HAP-1 (cell line): Measurements from ENCODE around the gene INTS6L.
"Not testable (repeated sequence)": the region's sequence is repeated elsewhere in the genome, so short reads cannot be mapped to it uniquely, and the experiment has no call there.

ENCODE experiments used
- DNase-seq, 2 experiments: peaks; one replicate each; pipeline ENCODE4 v3.0.0-alpha.2; 2016 to 2020; ENCODE audit warnings: low spot score in 2 of 2
- H3K27me3 ChIP-seq: fragments of 250-450 bp; sonication (Bioruptor Pico); 2 replicates; pipeline ENCODE4 v1.5.1; 2020; ENCODE audit warnings: low read depth, mild to moderate bottlenecking, moderate library complexity
- H3K36me3 ChIP-seq: fragments of 250-450 bp; sonication (Bioruptor Pico); replicated peaks from 2 replicates; pipeline ENCODE4 v1.5.1; 2020; ENCODE audit warnings: mild to moderate bottlenecking
- H3K4me1 ChIP-seq: fragments of 250-450 bp; sonication (Bioruptor Pico); 2 replicates; pipeline ENCODE4 v1.5.1; 2020; ENCODE audit warnings: mild to moderate bottlenecking
- H3K4me3 ChIP-seq: fragments of 250-450 bp; sonication (Bioruptor Pico); 2 replicates; pipeline ENCODE4 v1.5.1; 2020; ENCODE audit warnings: mild to moderate bottlenecking, moderate library complexity
- H3K9me3 ChIP-seq: fragments of 250-450 bp; sonication (Bioruptor Pico); 2 replicates; pipeline ENCODE4 v1.5.1; 2020; ENCODE audit warnings: mild to moderate bottlenecking, moderate library complexity
- in situ Hi-C: fragments of 300-500 bp; cut with MboI; formaldehyde crosslinking; loops from 3 replicates; pipeline ENCODE4 v1.14.3; 2020; ENCODE audit warnings: low sequenced_read_pairs, inconsistent platforms, mixed read lengths

The INTS6L gene

GRCh38 chrX:135594453-135594852, 74.0 kb downstream of the INTS6L start:
- peaks cover 11% of the 10 kb centered on the region for H3K27me3 ChIP-seq
- H3K4me1 ChIP-seq, H3K9me3 ChIP-seq, H3K36me3 ChIP-seq, H3K4me3 ChIP-seq, DNase-seq: not testable (repeated sequence)
- in situ Hi-C loops = loop anchor here (25.0 kb wide), 1 partner anchor 382 kb away; no protein-coding TSS in a partner anchor

GRCh38 chrX:135595543-135595942, 75.1 kb downstream of the INTS6L start:
- peaks cover 3% of the 10 kb centered on the region; the same call in 1 of the 2 replicates for H3K4me1 ChIP-seq
- DNase-seq = no peak
- in situ Hi-C loops = loop anchor here (25.0 kb wide), 1 partner anchor 383 kb away; no protein-coding TSS in a partner anchor
- peaks cover 11% of the 10 kb centered on the region for H3K27me3 ChIP-seq
- no peaks in the 10 kb centered on the region for H3K36me3 ChIP-seq
- no peak overlapping the region for H3K4me3 ChIP-seq
- no peaks in the 10 kb centered on the region for H3K9me3 ChIP-seq

- no peaks in the 10 kb centered on the region for H3K9me3 ChIP-seq
- peak; percentile 59 to 88 for DNase-seq
- no peak overlapping the region for H3K4me3 ChIP-seq
- in situ Hi-C loops = loop anchor here (25.0 kb wide), 1 partner anchor 384 kb away; no protein-coding TSS in a partner anchor
- peaks cover 11% of the 10 kb centered on the region for H3K27me3 ChIP-seq
- peaks cover 10% of the 10 kb centered on the region for H3K4me1 ChIP-seq
- no peaks in the 10 kb centered on the region for H3K36me3 ChIP-seq
Measured at GRCh38 chrX:135596495-135596894, 76.0 kb downstream of the INTS6L start.

GRCh38 chrX:135605906-135606305, 85.4 kb downstream of the INTS6L start:
- in situ Hi-C loops = loop anchor here (10.0 kb wide), 1 partner anchor 121 kb away; no protein-coding TSS in a partner anchor
- 0 out of 2 replicates have a peak, but pooled peaks cover 3% of the 10 kb centered on the region for H3K27me3 ChIP-seq
- H3K4me3 ChIP-seq = no peak overlapping the region
- H3K4me1 ChIP-seq = peaks cover 9% of the 10 kb centered on the region
- no peaks in the 10 kb centered on the region for H3K9me3 ChIP-seq
- no peaks in the 10 kb centered on the region for H3K36me3 ChIP-seq
- DNase-seq = no peak

- H3K36me3 ChIP-seq, H3K27me3 ChIP-seq, in situ Hi-C loops, H3K4me1 ChIP-seq, H3K9me3 ChIP-seq, DNase-seq, H3K4me3 ChIP-seq: not testable (repeated sequence)
Measured at GRCh38 chrX:135624408-135625204, 104.1 kb downstream of the INTS6L start.

GRCh38 chrX:135625995-135626394, 105.5 kb downstream of the INTS6L start:
- Histone ChIP-seq H3K9me3 (no peaks in the 10 kb centered on the region), H3K4me1 (no peaks in the 10 kb centered on the region), H3K4me3 (no peak overlapping the region), H3K36me3 (no peaks in the 10 kb centered on the region), H3K27me3 (no peaks in the 10 kb centered on the region)
- in situ Hi-C loops = no loop called here
- peak in 1 of 2 experiments; percentile 41 for DNase-seq

GRCh38 chrX:135629342-135629741, 108.9 kb downstream of the INTS6L start:
- Histone ChIP-seq H3K4me3 (no peak overlapping the region), H3K27me3 (no peaks in the 10 kb centered on the region; the same call in 1 of the 2 replicates), H3K9me3 (no peaks in the 10 kb centered on the region), H3K4me1 (no peaks in the 10 kb centered on the region), H3K36me3 (no peaks in the 10 kb centered on the region)
- in situ Hi-C loops = no loop called here
- DNase-seq = no peak
